GM18502 (cell line): Measurements from ENCODE around the gene PAK1.
"Not testable (repeated sequence)": the region's sequence is repeated elsewhere in the genome, so short reads cannot be mapped to it uniquely, and the experiment has no call there.

Source experiments
- ATAC-seq: cut with Tn5 transposase; IDR thresholded peaks from one replicate; pipeline ENCODE4 v1.9.1; 2021; ENCODE audit warnings: mild to moderate bottlenecking; ENCODE audit not compliant: unreplicated experiment, poor library complexity

Gene PAK1

DNA sequence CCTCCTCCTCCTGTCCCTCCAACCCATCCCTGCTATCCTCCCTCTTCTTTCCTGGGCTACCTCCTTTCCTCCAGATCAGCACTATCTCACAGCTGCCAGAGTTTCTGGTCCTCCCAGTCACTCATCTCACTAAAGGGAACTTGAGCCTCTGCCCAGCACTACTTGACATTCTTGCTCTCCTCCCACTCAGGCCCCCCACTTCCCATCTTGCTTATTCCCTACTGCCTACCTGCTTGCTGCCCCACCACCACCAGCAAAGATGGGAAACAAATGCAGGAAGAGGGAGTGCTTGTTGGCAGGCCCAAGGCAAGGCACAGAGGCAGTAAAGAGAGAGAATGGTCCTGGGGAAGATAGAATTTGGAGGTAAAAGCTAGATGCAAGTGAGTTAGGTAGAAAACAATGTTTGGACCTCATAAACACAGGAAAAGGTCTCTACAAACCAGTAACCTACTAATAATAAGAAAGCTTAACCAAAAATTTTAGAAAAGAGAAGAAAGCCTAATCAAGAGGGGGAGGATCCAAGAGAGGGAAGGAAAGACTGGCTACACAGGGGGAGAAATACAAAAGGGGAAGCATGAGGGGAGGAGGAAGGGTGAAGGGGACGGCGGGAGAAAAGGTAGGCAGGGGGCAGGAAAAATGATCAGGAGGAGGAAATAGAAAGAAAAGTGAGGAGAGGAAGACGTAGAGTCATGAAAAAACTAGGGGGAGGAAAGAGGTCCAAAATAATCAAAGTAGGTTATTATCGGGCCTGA is 63.6 kb downstream of the PAK1 start:
- ATAC-seq, result no peak

DNA sequence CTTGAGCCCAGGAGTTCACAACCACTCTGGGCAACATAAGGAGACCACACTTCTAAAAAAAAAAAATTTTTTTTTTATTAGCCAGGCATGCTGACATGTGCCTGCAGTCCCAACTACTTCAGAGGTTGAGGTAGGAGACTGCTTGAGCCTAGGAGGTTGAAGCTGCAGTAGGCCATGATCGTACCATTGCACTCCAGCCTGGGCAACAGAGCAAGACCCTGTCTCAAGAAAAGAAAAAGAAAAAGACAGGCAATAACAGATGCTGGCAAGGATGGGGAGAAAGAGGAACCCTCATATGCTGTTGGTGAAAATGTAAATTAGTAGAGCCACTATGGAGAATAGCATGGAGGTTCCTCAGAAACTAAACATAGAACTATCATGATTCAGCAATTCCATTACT is 64.8 kb downstream of the PAK1 start:
- ATAC-seq, result no peak

- ATAC-seq, result no peak
Measured at GRCh38 chr11:77407613-77408012, 66.3 kb downstream of the PAK1 start.

DNA sequence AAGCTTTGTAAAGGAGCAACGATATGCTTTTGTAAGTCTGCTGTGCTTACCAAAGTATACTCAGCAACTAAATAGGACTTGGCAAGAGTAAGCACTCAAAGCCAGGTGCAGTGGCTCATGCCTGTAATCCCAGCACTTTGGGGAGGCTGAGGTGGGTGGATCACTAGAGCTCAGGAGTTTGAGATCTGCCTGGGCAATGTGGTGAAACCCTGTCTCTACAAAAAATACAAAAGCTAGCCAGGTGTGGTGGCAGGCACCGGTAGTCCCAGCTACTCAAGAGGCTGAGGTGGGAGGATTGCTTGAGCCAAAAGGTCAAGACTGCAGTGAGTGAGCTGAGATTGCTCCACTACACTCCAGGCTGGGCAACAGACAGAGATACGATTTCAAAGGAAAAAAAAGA is 67.5 kb downstream of the PAK1 start:
- no peak for ATAC-seq

DNA sequence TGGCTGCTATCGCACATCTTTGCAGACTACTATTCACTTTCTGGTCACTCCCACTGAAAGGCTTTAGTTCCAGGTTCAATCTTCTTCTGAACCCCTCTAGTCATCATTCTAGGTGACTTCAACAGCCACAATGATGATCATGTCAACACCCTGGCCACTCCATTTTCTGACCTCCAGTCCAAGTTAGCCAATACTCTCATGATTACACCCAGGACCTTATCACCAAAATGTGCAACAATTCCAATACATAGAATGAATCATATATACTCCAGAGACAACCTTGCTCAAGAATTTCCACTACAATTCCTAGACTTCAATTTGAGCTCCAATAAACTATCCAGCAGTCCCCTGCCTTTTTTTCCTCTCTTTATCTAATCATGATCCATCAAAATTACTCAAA is 70.7 kb downstream of the PAK1 start:
- ATAC-seq, result no peak

DNA sequence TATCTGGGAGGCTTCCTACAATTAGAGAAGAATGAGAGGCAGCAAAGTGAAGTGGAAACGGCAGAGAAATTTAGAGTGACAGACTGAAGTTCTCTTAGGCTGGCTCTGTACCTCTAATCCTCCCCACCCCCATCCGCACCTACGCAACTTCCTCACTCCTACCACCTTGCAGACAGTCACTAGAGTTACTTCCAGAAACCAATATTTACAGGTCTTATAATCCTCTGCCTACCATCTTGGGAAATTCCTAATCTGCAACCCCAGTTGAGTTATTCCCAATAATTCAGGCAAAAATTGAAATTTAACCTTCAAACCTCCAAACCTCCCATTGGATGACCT is 71.7 kb downstream of the PAK1 start:
- ATAC-seq, result no peak

DNA sequence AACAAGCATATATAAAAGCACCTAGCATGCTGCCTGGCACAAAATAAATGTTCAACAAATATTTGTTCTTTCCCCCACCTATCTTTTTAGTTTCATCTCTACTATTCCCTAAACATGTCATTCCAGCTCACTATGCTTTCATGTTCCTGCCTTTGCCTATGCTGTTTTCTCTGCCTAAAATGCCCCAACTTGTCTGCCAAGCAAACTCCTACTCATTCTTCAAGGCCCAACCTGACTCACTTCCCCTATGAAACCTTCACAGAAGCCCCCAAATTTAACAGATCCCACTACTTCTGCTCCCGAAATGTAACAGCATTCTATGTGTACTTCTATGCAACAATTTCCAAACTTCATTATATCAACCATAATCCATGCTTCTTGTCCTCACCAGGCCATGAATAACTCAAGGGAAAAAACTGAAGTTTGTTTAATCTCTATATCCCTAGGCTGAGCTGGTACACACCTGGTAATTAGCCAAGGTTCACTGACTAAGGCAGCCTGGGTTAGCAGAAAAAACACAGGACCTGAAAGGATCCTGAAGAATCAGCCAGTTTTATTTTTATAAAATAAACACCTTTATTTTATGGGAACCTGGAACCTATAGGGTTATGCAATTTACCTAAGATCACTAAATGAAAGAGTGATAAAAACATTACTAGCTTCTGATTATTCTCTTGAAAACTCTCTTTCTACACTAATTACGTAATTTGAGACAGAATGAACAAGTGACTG is 72.2 kb downstream of the PAK1 start:
- no peak for ATAC-seq

GRCh38 chr11:77400775-77401449 is 73.0 kb downstream of the PAK1 start:
- no peak for ATAC-seq

GRCh38 chr11:77400271-77400670 is 73.6 kb downstream of the PAK1 start:
- ATAC-seq, result no peak

- no peak for ATAC-seq
Measured at GRCh38 chr11:77397631-77398030, 76.3 kb downstream of the PAK1 start.

- ATAC-seq, result no peak
Measured at GRCh38 chr11:77396911-77397310, 77.0 kb downstream of the PAK1 start.

DNA sequence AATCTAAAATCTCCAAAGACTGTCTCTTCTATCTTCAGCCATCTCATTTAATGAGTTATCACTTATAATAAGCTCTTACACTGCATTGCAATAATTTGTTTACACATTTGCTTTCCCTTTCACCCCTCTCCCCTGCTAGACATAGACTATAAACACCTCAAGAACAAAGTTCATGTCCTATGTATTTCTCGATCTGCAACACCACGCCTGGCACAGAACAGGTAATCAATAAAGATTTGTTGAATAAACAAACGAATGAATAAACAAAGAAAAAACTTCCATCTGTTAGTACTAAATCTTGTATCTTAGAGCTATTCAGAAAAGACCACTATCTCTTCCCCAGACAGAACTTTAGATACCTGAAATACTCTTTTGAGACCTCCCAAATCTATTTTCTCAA is 77.6 kb downstream of the PAK1 start:
- ATAC-seq, result no peak

GRCh38 chr11:77395460-77396173 is 78.3 kb downstream of the PAK1 start:
- no peak for ATAC-seq

GRCh38 chr11:77392842-77393241 is 81.1 kb downstream of the PAK1 start:
- ATAC-seq, result no peak

- ATAC-seq, result no peak
Measured at GRCh38 chr11:77387701-77388100, 86.2 kb downstream of the PAK1 start.

DNA sequence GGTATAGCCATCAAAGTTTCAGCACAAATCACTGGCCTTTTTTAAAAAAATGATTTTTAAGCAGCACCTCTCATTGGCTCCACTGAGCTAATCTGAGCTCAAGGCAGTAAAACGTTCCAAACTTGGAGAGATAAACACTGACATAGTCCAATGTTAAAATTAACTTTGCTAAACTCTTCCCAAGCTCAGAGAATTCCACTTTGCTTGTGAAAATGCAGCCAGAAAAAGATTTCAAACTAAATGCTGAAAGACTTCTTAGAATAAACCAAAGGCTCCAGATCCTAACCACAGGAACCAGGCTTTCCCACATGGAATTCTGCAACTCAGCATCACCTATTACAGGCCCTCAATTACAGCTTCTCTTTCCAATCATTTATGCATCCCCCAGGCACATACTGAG is 87.7 kb downstream of the PAK1 start:
- no peak for ATAC-seq

DNA sequence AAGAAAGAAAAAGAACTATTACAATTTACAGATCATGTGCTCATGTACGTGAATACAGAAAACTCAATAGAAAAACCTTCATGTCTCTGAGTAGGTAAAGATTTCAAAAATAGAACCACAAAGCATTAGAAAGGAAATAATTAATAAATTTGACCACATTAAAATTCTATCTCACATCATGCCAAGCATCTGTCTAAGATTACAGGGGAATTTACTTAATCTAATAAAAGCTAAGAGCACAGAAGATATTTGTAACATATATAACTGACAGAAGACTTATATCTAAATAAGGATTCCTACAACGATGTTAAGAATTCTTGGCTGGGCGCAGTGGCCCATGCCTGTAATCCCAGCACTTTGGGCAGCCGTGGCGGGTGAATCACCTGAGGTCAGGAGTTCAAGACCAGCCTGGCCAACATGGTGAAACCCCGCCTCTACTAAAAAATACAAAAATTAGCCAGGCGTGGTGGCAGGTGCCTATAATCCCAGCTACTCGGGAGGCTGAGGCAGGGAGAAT is 88.6 kb downstream of the PAK1 start:
- not testable (repeated sequence) for ATAC-seq

GRCh38 chr11:77384571-77384970 is 89.3 kb downstream of the PAK1 start:
- ATAC-seq, result no peak

GRCh38 chr11:77383349-77383748 is 90.5 kb downstream of the PAK1 start:
- not testable (repeated sequence) for ATAC-seq

- no peak for ATAC-seq
Measured at GRCh38 chr11:77381729-77382665, 91.9 kb downstream of the PAK1 start.
